Choroid plexus epithelial cell (primary cell): ENCODE results near the gene FILIP1L.

Experiments
- DNase-seq: peaks from one replicate; pipeline ENCODE4 v3.0.0-alpha.2; 2010; ENCODE audit warnings: low read depth
- H3K4me3 ChIP-seq: 2 replicates; pipeline ENCODE4 v1.5.1; 2011; ENCODE audit warnings: low read depth, mild to moderate bottlenecking, control low read depth, low read length, moderate library complexity
- CTCF ChIP-seq: conservative IDR thresholded peaks from 2 replicates; pipeline ENCODE4 v1.5.1; 2011; ENCODE audit warnings: low read depth, mild to moderate bottlenecking, control low read depth, inconsistent platforms, low read length, moderate library complexity

FILIP1L gene

GRCh38 chr3:100020876-100021644 lies 93.2 kb downstream of the FILIP1L start:
- no peak for TF ChIP-seq CTCF
- no peak for DNase-seq
- no peak overlapping the region for H3K4me3 ChIP-seq

DNA sequence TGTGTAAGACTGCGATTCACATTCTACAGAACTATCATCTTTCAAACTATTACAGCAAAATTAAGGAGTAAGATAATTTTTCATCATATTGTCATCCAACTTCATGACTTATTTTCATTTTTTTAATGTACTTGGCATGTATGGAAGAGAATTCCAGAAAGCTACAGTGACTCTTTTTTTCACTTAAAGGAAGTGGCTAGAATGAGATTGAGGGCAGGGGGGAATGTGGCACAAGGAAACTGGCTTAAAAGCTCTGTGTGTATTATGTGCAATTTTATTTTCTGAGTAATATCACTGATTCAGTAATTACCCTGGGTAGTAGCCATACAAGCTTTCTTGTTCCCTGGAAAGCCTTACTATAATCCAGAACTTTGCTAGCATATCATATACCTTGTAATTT lies 94.6 kb downstream of the FILIP1L start:
- TF ChIP-seq CTCF: no peak
- DNase-seq: no peak
- no peak overlapping the region for H3K4me3 ChIP-seq

DNA sequence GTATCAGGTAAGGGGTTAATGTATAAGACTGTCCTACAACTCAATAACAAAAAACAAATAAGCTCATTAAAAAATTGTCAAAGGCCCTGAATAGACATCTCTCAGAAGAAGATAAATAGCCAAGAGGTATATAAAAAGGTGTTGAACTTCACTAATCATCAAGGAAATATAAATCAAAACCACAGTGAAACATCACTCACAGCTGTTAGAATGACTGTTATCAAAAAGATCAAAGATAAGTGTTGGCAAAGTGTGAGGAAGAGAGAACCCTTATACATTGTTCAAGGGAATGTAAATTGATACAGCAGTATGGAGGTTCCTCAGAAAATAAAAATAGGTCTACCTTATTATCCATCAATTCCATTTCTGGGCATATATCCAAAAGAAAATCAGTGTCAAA lies 95.5 kb downstream of the FILIP1L start:
- DNase-seq: no peak
- TF ChIP-seq CTCF: no peak

DNA sequence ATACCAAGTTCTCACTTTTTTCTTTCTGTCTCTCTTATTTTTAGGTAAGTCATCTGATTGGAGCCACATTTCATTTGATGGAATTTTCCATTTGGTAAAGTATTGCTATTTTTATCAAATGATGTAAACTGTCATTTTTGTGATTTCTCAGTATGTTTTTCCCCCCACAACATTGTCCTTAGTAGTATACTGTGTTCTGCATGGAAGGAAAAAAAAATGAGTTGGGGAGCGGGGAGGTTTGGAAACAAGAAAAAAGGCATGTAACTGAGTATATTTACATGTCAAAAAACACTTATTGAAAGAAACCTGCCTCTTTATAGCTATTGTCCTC lies 104.2 kb downstream of the FILIP1L start:
- no peak for TF ChIP-seq CTCF
- no peak overlapping the region for H3K4me3 ChIP-seq
- no peak for DNase-seq

More for the DNA sequence above, 95.5 kb downstream of the FILIP1L start:
- no peak overlapping the region for H3K4me3 ChIP-seq

DNA sequence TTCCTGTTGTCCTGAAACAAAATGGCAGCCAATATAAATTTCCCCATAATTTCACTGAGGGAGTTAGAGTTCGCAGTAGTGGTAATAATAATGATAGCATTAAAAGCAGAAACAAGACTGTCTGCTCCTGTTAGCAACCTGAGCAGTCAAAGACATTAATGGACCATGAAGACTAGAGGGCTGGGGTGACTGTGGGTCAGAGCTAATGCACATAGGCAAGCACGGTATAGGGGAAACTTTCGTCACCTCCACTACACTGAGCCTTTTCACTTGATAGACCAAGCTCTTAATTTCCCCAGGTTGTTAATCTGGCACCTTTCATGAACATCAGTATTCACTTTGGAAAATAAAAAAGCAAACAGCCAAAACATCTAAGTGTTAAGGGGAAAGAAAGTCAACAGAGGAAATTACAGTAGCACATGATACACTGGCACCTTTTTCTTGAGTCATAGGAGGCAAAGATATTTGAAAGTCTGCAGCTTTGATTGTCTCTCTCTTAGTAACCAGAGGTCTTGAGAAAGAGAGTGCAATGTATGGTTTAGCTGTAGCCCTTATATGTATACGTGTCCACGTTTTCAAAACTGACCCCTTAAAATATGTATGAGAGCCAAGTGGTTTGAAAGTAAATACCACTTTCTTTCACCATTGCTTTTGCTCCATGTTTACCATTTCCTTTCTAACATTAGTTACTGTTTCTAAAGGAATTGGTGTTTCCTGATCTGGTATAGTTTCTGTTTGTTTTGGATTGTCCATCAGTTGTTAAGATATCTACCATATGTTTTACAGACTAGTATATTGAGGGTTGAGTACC lies 104.8 kb downstream of the FILIP1L start:
- TF ChIP-seq CTCF: no peak
- no peak overlapping the region for H3K4me3 ChIP-seq
- DNase-seq: no peak

GRCh38 chr3:100008081-100008698 lies 106.1 kb downstream of the FILIP1L start:
- no peak for TF ChIP-seq CTCF
- H3K4me3 ChIP-seq: no peak overlapping the region
- DNase-seq: no peak
